DMS53 treated with DMSO at 0.1 percent for 48 hours (cell line): ENCODE data around the gene FASN.
"Not testable (repeated sequence)": the region's sequence is repeated elsewhere in the genome, so short reads cannot be mapped to it uniquely, and the experiment has no call there.

Experiments
- DNase-seq: peaks from one replicate; lab custom pipeline; 2025; ENCODE audit not compliant: unreplicated experiment; lab: John Stamatoyannopoulos, UW

FASN gene

GRCh38 chr17:82098169-82098938 lies at the start of gene FASN:
Gene FASN (minus strand): TSS chr17:82098236. CDS start chr17:82096445, 1,791 bp downstream.
- peak; percentile 94 for DNase-seq

- no peak for DNase-seq
Observed at GRCh38 chr17:82146663-82147654, 48.9 kb upstream of the FASN start.

GRCh38 chr17:82145550-82146155 lies 47.6 kb upstream of the FASN start:
- no peak for DNase-seq

GRCh38 chr17:82143333-82143732 lies 45.3 kb upstream of the FASN start:
- DNase-seq = no peak

DNA sequence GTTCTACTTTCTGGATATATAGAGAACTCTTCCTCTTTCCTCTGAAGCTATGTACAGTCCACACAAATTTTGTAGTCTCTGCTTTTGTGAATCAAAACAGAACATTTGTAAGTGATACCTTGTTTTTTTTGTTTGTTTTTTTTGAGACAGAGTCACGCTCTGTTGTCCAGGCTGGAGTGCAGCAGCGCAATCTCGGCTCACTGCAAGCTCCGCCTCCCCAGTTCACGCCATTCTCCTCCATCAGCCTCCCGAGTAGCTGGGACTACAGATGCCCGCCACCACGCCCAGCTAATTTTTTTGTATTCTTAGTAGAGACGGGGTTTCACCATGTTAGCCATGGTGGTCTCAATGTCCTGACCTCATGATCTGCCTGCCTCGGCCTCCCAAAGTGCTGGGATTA lies 41.9 kb upstream of the FASN start:
- not testable (repeated sequence) for DNase-seq

- DNase-seq = no peak
Observed at GRCh38 chr17:82138511-82138992, 40.5 kb upstream of the FASN start.

DNA sequence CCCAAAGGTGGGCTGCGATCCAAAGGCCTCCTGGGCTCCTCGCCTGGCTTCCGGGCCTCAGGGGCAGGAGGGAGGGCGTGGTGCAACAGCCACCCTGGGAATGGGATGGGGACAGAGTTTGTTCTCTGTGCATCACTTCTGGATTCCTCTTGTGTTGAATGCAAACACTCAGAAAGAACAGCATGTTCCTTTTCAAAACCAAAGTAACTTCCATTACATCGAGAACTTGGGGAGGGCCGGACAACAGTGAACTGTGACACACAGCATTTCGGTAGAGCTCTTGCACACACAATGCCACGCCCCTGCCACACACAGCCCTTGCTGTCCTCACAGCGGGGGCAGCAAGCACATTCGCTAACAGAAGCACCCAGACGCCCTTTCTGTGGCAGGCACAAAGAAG lies 36.1 kb upstream of the FASN start:
- no peak for DNase-seq

DNA sequence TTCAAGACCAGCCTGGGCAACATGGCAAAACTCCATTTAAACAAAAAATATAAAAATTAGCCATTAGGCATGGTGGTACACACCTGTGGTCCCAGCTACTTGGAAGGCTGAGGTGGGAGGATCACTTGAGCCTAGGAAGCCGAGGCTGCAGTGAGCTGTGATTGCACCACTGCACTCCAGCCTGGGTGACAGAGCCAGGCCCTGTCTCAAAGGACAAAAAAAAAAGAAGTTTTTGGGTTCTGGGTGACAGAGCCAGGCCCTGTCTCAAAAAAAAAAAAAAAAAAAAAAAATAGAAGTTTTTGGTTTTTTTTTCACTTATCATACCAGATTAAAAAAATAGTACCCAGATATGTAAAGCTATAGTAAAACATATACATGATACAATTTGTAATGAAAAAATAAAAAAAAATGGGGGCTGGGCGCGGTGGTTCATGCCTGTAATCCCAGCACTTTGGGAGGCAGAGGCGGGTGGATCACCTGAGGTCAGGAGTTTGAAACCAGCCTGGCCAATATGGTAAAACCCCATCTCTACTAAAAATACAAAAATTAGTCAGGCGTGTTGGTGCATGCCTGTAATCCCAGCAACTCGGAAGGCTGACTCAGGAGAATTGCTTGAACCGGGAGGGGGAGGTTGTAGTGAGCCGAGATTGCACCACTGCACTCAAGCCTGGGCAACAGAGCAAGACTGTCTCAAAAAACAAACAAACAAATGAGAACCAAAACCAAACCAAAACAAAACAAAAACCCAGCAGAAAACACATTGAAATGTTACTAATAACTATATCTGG lies 35.3 kb upstream of the FASN start:
- not testable (repeated sequence) for DNase-seq

DNA sequence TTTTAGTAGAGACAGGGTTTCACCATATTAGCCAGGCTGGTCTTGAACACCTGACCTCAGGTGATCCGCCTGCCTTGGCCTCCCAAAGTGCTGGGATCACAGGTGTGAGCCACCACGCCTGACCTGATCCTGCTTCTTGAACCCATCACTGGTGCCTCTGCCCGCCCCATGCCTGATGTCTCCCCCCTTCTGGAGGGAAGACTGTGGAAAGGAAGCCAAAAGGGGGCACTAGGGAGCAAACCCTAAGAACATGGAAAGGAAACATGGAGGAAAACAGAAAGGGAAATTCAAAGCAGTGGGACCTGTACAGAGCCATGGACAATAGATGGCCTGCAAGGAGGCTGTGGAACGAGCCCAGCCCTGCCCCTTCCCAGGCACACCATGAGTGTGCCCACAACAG lies 31.1 kb upstream of the FASN start:
- no peak for DNase-seq

DNA sequence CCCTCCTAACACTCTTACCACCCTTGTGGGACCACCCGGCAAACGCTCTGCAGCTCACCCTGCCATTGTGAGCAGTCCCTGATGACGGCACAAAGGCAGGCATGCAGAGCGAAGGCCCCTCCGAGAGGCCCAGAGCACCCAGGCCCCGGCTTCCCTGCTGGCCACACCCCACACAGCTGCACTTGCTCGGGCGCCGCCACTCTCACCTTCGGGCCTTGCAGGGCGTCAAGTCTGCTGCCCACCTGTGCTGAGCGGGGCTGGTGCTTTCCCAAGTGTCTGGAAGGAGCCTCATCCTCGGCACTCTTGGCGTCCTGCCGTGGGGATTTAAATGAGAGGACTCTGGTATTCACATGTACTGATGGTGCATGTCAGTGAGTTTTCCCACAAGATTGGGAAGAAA lies 30.3 kb upstream of the FASN start:
- no peak for DNase-seq

GRCh38 chr17:82127704-82128103 lies 29.7 kb upstream of the FASN start:
- no peak for DNase-seq

DNA sequence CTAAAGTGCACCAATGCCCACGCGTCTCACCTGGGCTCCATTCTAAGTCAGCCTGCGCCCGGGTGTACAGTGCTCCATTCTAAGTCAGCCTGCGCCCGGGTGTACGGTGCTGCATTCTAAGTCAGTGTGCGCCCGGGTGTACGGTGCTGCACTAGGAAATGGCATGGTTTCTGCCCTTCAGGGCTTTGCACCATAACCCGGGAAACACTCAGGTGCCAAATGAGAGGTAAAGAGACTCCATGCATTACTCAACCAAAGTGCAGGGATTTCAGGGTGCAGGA lies 29.2 kb upstream of the FASN start:
- DNase-seq = no peak

DNA sequence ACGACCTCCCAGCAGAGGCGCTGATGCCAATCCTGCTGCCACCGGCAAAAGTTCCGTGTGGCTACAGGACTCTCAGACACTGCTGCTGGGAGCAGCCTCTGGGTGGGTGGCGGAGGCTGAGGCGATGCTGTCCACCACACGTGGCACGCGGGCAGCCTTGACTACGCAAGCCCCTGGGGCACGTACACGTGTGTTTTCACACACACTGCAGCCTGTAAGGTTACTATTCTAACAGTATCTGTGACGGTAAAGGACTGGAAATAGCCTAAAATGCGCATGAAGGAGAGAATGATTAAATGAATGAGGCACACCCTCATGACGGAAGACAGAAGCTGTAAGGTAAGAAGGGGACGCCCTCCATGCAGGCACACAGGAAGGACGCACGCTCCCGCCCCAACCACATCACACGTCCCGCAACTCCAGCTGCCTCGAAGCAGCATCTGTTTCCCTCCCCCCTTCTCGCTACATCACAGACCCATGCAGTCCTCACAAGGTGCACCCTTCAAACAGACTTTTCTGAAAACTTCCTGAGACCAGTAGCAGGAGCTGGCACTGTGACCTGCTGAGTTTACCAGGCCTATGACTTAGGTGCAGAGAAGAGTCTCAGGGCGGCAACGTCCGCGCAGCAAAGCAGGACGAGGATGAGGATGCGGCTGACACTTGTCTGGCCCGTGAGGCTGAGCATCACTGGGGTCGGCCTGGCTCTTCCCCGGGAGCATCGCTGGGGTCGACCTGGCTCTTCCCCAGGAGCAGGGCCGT lies 28.7 kb upstream of the FASN start:
- DNase-seq = no peak

DNA sequence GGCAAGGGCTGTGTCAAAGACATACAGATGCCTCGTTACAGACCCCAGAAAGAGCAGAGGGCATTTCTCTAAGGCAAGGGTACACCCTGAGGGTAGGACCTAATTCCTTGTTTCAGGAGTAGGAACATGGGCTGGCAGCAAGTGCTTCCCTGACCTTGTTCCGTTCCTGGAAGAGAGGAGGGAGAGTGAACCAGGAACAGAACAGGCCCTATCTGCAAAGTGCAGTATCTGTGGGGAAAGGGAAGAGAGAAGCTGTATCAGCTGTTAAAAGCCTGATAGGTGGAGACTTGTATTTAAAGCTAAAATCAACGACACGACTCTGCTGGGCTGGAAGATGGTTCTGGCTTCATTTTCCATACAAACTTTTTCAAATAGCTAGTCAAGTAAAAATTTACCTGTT lies 26.1 kb upstream of the FASN start:
- DNase-seq = no peak

GRCh38 chr17:82121660-82122629 lies 23.9 kb upstream of the FASN start:
- DNase-seq = no peak

DNA sequence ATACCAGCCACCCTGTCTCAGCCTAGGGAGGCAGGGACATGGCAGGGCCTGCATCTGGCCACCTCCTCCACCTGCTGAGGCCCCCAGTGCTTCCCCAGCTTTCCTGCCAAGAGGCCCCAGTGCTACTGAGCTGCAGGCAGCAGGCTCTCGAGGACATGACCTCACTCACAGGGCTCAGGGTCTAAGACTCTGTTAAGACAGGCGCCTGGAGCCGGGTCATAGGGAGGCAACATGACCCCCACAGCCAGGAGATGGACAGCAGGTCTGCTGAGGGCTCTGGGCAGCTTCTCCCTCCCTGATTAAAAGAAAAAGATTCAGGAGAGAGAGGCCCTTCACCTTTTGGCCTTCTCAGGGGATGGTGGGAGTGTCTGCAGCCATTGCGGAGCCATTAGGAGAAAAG lies 23.2 kb upstream of the FASN start:
- DNase-seq = no peak

GRCh38 chr17:82120148-82120547 lies 22.1 kb upstream of the FASN start:
- DNase-seq = no peak

DNA sequence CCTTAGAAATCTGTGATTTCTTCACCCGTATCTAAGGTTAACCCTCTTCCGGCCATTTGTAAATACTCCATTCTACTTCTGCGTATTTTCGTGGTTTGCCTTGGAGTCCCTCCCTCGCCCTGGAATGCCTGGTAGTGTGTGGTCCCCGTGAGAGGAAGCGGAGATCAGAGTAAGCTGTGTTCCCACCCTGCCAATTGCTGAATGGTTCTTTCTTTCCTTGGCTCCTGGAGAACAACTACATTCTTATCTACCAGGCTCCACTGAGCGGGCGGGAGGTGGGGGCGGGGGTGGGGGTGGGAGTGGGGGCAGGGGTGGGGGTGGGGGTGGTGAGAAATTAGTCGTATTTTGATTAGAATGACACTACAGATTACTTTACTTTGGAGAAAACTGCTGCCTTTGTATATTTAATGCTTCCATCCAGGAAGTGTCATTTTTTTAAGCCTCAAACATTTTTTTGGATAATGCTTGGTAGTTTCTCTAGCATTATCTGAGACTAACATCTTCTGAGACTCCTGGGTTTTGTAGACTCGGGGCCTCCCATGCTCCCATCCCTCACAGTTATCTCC lies 20.9 kb upstream of the FASN start:
- DNase-seq = no peak
